Right lobe of liver (tissue), 4 donors: Measurements from ENCODE around the gene GNG12.

Experiments
- POLR2A ChIP-seq: fragments of 450-650 bp; IDR thresholded peaks from one replicate; pipeline ENCODE4 v1.6.1; 2017; ENCODE audit warnings: antibody characterized with exemption, mild to moderate bottlenecking
- TF ChIP-seq, protein P1 (sequence below), 4 donors: fragments of 200-600 bp in 3 of 4; fragments of 450-650 bp in 1 of 4; IDR thresholded peaks; one replicate each; pipeline versions ENCODE4 v1.5.1 to v1.8.0; 2016 to 2022; ENCODE audit warnings: antibody characterized with exemption in 4 of 4, mild to moderate bottlenecking in 2 of 4
- donor health status: DM: no; HTN: no; CAD: no.
- donor health status: DM: no; HTN: no; CAD: no.
- donor health status: DM: no; HTN: yes; CAD: no.

DNA sequence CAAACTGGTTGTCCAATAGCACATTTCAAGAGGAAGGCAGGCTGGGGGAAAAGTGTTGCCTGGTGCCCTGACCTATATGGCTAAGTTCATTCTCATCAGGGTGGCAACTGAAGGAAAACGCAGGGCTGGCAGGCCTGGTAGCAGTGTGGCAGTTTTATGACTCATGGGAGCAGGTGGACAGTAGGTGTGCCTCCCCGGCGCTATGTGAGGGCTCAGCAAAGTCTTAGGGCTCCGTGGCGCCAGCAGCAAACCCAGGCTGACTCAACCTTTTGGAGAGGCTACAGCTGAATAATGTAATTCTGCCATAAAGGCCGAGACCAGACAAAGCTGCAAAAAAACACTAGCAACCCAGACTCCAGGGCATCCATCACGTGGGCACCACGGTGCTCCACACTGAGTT lies 124.7 kb downstream of the GNG12 start:
- TF ChIP-seq, protein P1, sequence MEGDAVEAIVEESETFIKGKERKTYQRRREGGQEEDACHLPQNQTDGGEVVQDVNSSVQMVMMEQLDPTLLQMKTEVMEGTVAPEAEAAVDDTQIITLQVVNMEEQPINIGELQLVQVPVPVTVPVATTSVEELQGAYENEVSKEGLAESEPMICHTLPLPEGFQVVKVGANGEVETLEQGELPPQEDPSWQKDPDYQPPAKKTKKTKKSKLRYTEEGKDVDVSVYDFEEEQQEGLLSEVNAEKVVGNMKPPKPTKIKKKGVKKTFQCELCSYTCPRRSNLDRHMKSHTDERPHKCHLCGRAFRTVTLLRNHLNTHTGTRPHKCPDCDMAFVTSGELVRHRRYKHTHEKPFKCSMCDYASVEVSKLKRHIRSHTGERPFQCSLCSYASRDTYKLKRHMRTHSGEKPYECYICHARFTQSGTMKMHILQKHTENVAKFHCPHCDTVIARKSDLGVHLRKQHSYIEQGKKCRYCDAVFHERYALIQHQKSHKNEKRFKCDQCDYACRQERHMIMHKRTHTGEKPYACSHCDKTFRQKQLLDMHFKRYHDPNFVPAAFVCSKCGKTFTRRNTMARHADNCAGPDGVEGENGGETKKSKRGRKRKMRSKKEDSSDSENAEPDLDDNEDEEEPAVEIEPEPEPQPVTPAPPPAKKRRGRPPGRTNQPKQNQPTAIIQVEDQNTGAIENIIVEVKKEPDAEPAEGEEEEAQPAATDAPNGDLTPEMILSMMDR (IDR thresholded peaks at IDR 0.05), result no peak
- TF ChIP-seq POLR2A, result no peak
